ENCODE results near the gene TRIM46.

TRIM46 gene

GRCh38 chr1:155176544-155177071 lies 3.0 kb downstream of the TRIM46 start:
- H3K27ac ChIP-seq = peak overlapping the region; percentile 83
- TF ChIP-seq CTCF (IDR thresholded peaks at IDR 0.05) (peak; percentile 98), ZFX (IDR thresholded peaks at IDR 0.05; ENCODE audit: borderline replicate concordance) (no peak)

GRCh38 chr1:155177192-155177917 lies 3.7 kb downstream of the TRIM46 start:
- TF ChIP-seq CTCF (IDR thresholded peaks at IDR 0.05) (no peak), ZFX (IDR thresholded peaks at IDR 0.05; ENCODE audit: borderline replicate concordance) (no peak)

GRCh38 chr1:155177918-155178281 lies 4.3 kb downstream of the TRIM46 start:
- TF ChIP-seq CTCF (IDR thresholded peaks at IDR 0.05) (no peak), ZFX (IDR thresholded peaks at IDR 0.05; ENCODE audit: borderline replicate concordance) (no peak)
- H3K27ac ChIP-seq = peak overlapping the region; percentile 83

More at GRCh38 chr1:155177192-155177917, 3.7 kb downstream of the TRIM46 start:
- H3K27ac ChIP-seq = peak overlapping the region; percentile 83

GRCh38 chr1:155178441-155179111 lies 4.9 kb downstream of the TRIM46 start:
- no peak overlapping the region for H3K27ac ChIP-seq
- TF ChIP-seq CTCF (IDR thresholded peaks at IDR 0.05) (no peak), ZFX (IDR thresholded peaks at IDR 0.05; ENCODE audit: borderline replicate concordance) (no peak)

DNA sequence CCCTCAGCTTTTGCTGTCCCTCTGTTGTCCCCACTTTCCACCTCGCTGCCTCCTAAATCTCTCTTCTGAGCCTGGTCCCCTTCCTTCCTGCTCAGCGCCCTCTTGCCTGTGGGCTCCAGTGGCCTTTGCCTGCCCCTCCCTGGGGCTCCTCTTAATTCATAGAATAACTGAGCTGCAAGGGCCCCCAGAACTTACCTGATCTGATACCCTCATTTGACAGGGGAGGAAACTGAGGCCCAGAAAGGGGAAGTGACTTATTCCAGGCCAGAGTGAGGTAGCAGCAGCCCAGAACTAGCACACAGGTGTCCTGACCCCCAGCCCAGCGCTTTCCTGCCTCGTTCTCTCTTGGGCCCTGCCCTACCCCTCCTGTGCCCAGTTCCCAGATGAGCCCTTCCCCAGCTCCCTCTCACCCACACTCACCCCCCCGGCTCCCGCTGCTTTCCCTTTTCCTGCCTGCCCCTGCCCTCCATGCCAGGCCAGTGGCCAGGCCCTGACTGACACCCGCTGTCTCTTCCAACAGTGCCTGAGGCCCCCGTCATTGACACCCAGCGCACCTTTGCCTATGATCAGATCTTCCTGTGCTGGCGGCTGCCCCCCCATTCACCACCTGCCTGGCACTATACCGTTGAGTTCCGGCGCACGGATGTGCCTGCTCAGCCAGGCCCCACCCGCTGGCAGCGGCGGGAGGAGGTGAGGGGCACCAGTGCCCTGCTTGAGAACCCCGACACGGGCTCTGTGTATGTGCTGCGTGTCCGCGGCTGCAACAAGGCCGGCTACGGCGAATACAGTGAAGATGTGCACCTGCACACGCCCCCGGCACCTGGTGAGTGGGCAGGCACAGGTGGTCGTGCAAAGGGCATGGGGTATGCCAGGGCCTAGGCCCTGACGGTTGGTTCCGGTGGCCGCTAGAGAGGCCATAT lies 5.7 kb downstream of the TRIM46 start:
- TF ChIP-seq ZFX (IDR thresholded peaks at IDR 0.05; ENCODE audit: borderline replicate concordance) (no peak), CTCF (IDR thresholded peaks at IDR 0.05) (no peak)
- no peak overlapping the region for H3K27ac ChIP-seq

GRCh38 chr1:155181371-155182051 lies 7.9 kb downstream of the TRIM46 start:
- no peak overlapping the region for H3K27ac ChIP-seq
- no peak for TF ChIP-seq CTCF (IDR thresholded peaks at IDR 0.05)
- TF ChIP-seq ZFX (IDR thresholded peaks at IDR 0.05; ENCODE audit: borderline replicate concordance) = no peak
